Measurements from ENCODE around the gene ROCK2.
A peak's percentile ranks its signal among the peaks of the same experiment; 100 is the strongest.

Gene ROCK2

DNA sequence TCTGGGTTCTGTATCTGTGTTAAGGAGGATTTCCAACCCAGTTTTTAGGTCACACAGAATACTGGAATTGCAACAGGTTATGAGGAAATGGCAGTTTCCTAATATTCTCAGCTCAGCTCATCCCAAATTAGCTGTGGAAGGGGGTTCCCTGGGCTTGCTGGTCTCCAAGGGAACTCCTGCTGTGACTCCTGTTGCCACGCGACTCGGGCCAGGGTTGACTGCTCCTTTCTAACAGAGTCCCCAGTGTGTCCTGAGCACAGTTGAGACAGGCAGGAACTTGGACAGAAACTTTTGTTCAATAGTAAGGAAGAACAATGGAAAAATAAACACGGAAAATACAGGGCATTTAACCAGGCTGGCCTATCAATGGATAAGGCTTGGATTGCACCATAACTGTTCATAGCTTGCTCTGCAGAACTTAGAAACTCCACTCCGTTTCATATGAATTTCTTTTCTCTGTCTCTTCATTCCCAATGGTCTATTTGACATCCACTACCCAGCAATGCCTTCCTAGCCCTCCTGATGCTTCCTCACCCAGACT, 3.8 kb upstream of the ROCK2 start:
- H3K9me3 Mint-ChIP-seq = no peaks in the 10 kb centered on the region
- peaks cover 58% of the 10 kb centered on the region for H3K4me1 Mint-ChIP-seq
- peak; percentile 32 for DNase-seq
- H3K36me3 Mint-ChIP-seq (ENCODE audit: low read depth) = no peaks in the 10 kb centered on the region
- H3K4me3 Mint-ChIP-seq = no peak overlapping the region
- no peaks in the 10 kb centered on the region for H3K27me3 Mint-ChIP-seq (ENCODE audit: low read depth, poor library complexity)
- peak overlapping the region; percentile 1 for H3K27ac Mint-ChIP-seq
- TF ChIP-seq, protein P1, sequence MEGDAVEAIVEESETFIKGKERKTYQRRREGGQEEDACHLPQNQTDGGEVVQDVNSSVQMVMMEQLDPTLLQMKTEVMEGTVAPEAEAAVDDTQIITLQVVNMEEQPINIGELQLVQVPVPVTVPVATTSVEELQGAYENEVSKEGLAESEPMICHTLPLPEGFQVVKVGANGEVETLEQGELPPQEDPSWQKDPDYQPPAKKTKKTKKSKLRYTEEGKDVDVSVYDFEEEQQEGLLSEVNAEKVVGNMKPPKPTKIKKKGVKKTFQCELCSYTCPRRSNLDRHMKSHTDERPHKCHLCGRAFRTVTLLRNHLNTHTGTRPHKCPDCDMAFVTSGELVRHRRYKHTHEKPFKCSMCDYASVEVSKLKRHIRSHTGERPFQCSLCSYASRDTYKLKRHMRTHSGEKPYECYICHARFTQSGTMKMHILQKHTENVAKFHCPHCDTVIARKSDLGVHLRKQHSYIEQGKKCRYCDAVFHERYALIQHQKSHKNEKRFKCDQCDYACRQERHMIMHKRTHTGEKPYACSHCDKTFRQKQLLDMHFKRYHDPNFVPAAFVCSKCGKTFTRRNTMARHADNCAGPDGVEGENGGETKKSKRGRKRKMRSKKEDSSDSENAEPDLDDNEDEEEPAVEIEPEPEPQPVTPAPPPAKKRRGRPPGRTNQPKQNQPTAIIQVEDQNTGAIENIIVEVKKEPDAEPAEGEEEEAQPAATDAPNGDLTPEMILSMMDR (IDR thresholded peaks at IDR 0.05) = no peak

DNA sequence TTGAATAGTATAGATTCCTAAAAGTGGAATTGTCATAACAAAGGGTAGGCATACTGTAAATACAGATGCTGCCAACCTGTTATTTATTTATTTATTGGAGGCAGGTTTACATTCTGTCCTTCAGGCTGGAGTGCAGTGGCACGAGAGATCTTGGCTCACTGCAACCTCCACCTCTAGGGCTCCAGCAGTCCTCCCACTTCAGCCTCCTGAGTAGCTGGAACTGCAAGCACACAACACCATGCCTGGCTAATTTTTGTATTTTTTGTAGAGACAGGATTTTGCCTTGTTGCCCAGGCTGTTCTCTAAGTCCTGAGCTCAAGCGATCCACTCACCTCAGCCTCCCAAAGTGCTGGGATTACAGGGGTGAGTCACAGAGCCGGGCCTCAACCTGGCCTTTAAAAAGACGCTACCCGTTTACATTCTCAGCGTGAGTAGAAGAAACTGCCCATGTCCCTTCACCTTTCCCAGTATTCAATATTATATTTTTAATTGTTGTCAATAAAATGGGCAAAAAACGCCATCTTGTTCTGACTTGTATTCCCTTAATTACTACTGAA, 3.0 kb upstream of the ROCK2 start:
- H3K9me3 Mint-ChIP-seq = no peaks in the 10 kb centered on the region
- H3K27me3 Mint-ChIP-seq (ENCODE audit: low read depth, poor library complexity) = no peaks in the 10 kb centered on the region
- no peak for DNase-seq
- H3K36me3 Mint-ChIP-seq (ENCODE audit: low read depth) = no peaks in the 10 kb centered on the region
- H3K27ac Mint-ChIP-seq = no peak overlapping the region
- TF ChIP-seq, protein P1 (IDR thresholded peaks at IDR 0.05) = no peak
- H3K4me1 Mint-ChIP-seq = peaks cover 53% of the 10 kb centered on the region
- H3K4me3 Mint-ChIP-seq = no peak overlapping the region

DNA sequence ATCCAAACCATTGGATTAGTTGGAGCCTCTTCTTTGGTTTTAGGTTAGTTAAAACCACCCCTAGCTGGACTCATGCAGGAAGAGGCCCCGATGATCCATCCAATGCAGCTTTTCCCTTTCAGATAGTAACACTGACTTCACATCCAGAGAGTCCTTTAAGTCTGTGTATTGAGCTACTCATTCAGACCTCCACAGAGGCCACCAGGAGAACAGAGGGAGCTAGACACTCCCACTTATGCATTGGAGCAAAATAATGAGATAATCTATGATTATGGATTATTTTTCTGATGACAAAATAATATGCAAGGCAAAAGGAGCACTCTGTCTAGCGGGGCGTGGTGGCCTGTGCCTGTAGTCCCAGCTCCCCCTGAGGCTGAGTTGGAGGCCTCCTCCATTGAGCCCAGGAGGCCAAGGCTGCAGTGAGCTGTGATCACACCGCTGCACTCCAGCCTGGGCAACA, 1.6 kb upstream of the ROCK2 start:
- peaks cover 57% of the 10 kb centered on the region for H3K4me1 Mint-ChIP-seq
- H3K27me3 Mint-ChIP-seq (ENCODE audit: low read depth, poor library complexity) = no peaks in the 10 kb centered on the region
- no peaks in the 10 kb centered on the region for H3K9me3 Mint-ChIP-seq
- no peaks in the 10 kb centered on the region for H3K36me3 Mint-ChIP-seq (ENCODE audit: low read depth)
- peak overlapping the region; percentile 84 for H3K4me3 Mint-ChIP-seq
- TF ChIP-seq, protein P1 (IDR thresholded peaks at IDR 0.05) = no peak
- peak overlapping the region; percentile 97 for H3K27ac Mint-ChIP-seq
- no peak for DNase-seq

DNA sequence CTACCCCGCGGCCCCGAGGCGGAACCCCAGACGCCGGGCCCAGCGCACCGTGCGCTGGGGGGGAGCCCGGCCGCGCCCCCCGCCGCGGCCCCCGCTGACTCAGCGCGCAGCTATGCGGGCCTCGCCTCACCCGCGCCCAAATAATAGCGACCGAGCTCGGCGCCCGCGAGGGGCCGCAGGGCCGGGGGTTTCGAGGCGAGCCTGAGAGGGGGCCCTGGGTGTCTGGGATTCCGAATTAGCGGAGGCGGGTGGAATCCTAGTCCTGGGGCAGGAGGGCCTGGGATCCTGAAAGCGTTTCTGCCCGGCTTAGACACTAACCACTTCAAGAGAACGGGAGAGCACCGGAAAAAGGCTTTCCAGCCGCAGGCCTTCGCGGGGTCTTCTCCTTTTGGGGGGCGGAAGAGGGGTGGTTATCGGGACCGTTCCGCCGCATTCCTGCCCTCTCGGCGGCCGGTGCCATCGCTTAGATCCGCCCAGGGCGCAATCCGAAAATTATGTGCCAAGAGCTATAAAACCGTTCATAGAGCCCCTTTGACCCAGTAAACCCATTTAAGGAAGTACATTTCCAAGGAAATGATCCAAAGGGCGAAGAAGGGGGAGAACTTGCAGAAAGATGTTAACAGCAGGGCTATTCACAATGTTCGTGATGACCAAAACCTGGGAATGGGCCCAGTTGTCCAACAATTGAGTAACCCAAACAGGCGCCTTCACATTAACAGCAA, 681 bp upstream of the ROCK2 start:
- H3K9me3 Mint-ChIP-seq = no peaks in the 10 kb centered on the region
- H3K4me3 Mint-ChIP-seq = peak overlapping the region; percentile 84
- DNase-seq = no peak
- H3K27me3 Mint-ChIP-seq (ENCODE audit: low read depth, poor library complexity) = no peaks in the 10 kb centered on the region
- H3K4me1 Mint-ChIP-seq = peaks cover 64% of the 10 kb centered on the region
- peaks cover under 1% of the 10 kb centered on the region for H3K36me3 Mint-ChIP-seq (ENCODE audit: low read depth)
- H3K27ac Mint-ChIP-seq = peak overlapping the region; percentile 97
- TF ChIP-seq, protein P1 (IDR thresholded peaks at IDR 0.05) = no peak

DNA sequence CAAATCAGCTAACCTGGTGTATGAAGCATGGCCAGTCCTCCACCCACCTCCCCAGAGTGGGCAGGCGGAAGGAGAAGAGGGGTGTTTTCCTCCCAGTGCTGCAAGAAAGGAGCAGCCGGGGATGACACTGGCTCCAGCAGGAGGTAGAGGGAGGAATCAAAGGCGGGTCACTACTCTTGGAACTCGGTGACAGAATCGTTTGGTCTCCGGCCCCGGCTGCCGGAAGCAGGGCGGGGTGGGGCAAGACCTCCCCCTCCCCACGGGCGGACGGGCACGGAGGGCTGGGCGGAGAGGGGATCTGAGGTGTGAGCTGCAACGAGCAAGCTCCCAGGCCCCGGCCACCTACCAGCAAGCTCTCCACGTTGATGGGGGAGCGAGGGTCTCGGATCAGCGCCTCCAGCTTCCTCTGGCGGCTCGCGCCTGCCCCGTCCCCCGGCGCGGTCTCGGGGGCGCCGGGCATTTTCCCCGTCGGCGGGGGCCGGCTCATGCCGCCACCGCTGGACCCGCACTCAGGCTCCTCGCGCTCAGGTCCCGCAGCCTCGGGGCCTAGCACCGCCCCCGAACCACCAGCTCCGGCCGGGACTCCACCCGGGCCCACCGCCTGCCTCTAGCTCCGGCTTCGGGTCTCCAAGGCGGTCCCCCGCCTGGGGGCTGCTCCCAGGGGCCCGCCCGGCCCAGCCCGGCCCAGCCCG, 640 bp downstream of the ROCK2 start:
- TF ChIP-seq, protein P1 (IDR thresholded peaks at IDR 0.05) = no peak
- Mint-ChIP-seq H3K27ac (peak overlapping the region; percentile 99), H3K27me3 (ENCODE audit: low read depth, poor library complexity) (no peaks in the 10 kb centered on the region), H3K9me3 (peaks cover 2% of the 10 kb centered on the region), H3K36me3 (ENCODE audit: low read depth) (peaks cover 13% of the 10 kb centered on the region), H3K4me1 (peaks cover 68% of the 10 kb centered on the region), H3K4me3 (peak overlapping the region; percentile 94)
- DNase-seq = peak; percentile 71

All from nephron progenitor cell (in vitro differentiated cells).